H9 (cell line): ENCODE results near the gene PLPPR5. TPM values are rescaled to one million over a fixed set of nuclear protein-coding genes. Genes with fewer than 3 reads are reported as not detected.

ENCODE experiments used
- DNase-seq: peaks from one replicate; pipeline ENCODE4 v3.0.0-alpha.2; 2017
- H2AFZ ChIP-seq: one replicate; pipeline ENCODE4 v1.6.1; 2013; ENCODE audit warnings: mild to moderate bottlenecking, low read length, control low read depth, moderate library complexity
- H2AK5ac ChIP-seq: 2 replicates; pipeline ENCODE4 v1.6.1; 2013; ENCODE audit warnings: low read length, control low read depth, mixed read lengths; ENCODE audit not compliant: insufficient read length
- H2BK120ac ChIP-seq: one replicate; pipeline ENCODE4 v1.6.1; 2013; ENCODE audit warnings: low read depth, mild to moderate bottlenecking, low read length, control low read depth, inconsistent platforms; ENCODE audit not compliant: poor library complexity, severe bottlenecking
- H2BK12ac ChIP-seq: 2 replicates; pipeline ENCODE4 v1.6.1; 2013; ENCODE audit warnings: low read length, control low read depth, mixed read lengths, low read depth; ENCODE audit not compliant: insufficient read length
- H2BK15ac ChIP-seq: 2 replicates; pipeline ENCODE4 v1.6.1; 2013; ENCODE audit warnings: low read depth, low read length, control low read depth
- H2BK20ac ChIP-seq: one replicate; pipeline ENCODE4 v1.6.1; 2013; ENCODE audit warnings: low read depth, mild to moderate bottlenecking, low read length, control low read depth, inconsistent platforms; ENCODE audit not compliant: poor library complexity, severe bottlenecking
- H2BK5ac ChIP-seq: 2 replicates; pipeline ENCODE4 v1.6.1; 2013; ENCODE audit warnings: low read length, control low read depth, mixed read lengths; ENCODE audit not compliant: insufficient read length
- H3K14ac ChIP-seq: 2 replicates; pipeline ENCODE4 v1.6.1; 2013; ENCODE audit warnings: low read length, control low read depth; ENCODE audit not compliant: insufficient read depth
- H3K18ac ChIP-seq: 2 replicates; pipeline ENCODE4 v1.6.1; 2013; ENCODE audit warnings: low read depth, mild to moderate bottlenecking, mixed read lengths, low read length, control low read depth; ENCODE audit not compliant: insufficient read length
- H3K23ac ChIP-seq: 2 replicates; pipeline ENCODE4 v1.6.1; 2013; ENCODE audit warnings: low read length, control low read depth, mixed read lengths, low read depth; ENCODE audit not compliant: insufficient read length
- H3K23me2 ChIP-seq: 2 replicates; pipeline ENCODE4 v1.6.1; 2013; ENCODE audit warnings: low read depth, mild to moderate bottlenecking, mixed read lengths, low read length, control low read depth; ENCODE audit not compliant: insufficient read length, poor library complexity, severe bottlenecking
- H3K27ac ChIP-seq: 2 replicates; pipeline ENCODE4 v1.5.1; 2013; ENCODE audit warnings: low read length, control low read depth, mixed read lengths, low read depth; ENCODE audit not compliant: insufficient read length
- H3K27me3 ChIP-seq: 2 replicates; pipeline ENCODE4 v1.6.1; 2013; ENCODE audit warnings: low read length, control low read depth, inconsistent platforms; ENCODE audit not compliant: insufficient read depth
- H3K4ac ChIP-seq: 2 replicates; pipeline ENCODE4 v1.6.1; 2013; ENCODE audit warnings: low read depth, mild to moderate bottlenecking, control low read depth, inconsistent platforms, low read length, moderate library complexity
- H3K4me1 ChIP-seq: 2 replicates; pipeline ENCODE4 v1.6.1; 2013; ENCODE audit warnings: low read length, control low read depth, inconsistent platforms; ENCODE audit not compliant: insufficient read depth
- H3K4me2 ChIP-seq: 2 replicates; pipeline ENCODE4 v1.6.1; 2013; ENCODE audit warnings: low read length, control low read depth, mixed read lengths; ENCODE audit not compliant: insufficient read length, insufficient read depth
- H3K56ac ChIP-seq: 2 replicates; pipeline ENCODE4 v1.6.1; 2013; ENCODE audit warnings: low read depth, mild to moderate bottlenecking, mixed read lengths, low read length, control low read depth; ENCODE audit not compliant: insufficient read length
- H3K79me1 ChIP-seq: 2 replicates; pipeline ENCODE4 v1.6.1; 2013; ENCODE audit warnings: low read depth, mild to moderate bottlenecking, moderate library complexity, low read length, control low read depth, inconsistent platforms; ENCODE audit not compliant: insufficient read depth, poor library complexity, severe bottlenecking
- H3K79me2 ChIP-seq: 2 replicates; pipeline ENCODE4 v1.6.1; 2013; ENCODE audit warnings: low read length, control low read depth, inconsistent platforms; ENCODE audit not compliant: insufficient read depth
- H3K9ac ChIP-seq: 2 replicates; pipeline ENCODE4 v1.6.1; 2013; ENCODE audit warnings: low read length, control low read depth, mixed read lengths; ENCODE audit not compliant: insufficient read length; ENCODE audit errors: extremely low read depth
- H3K9me3 ChIP-seq: one replicate; pipeline ENCODE4 v1.6.1; 2013; ENCODE audit warnings: low read depth, low read length, inconsistent platforms; ENCODE audit not compliant: control insufficient read depth
- H3T11ph ChIP-seq: one replicate; pipeline ENCODE4 v1.6.1; 2013; ENCODE audit warnings: mild to moderate bottlenecking, low read length, control low read depth, inconsistent platforms
- H4K20me1 ChIP-seq: one replicate; pipeline ENCODE4 v1.6.1; 2013; ENCODE audit not compliant: control insufficient read depth, insufficient read length, insufficient read depth
- H4K5ac ChIP-seq: 2 replicates; pipeline ENCODE4 v1.6.1; 2013; ENCODE audit warnings: low read depth, mild to moderate bottlenecking, mixed read lengths, low read length, control low read depth; ENCODE audit not compliant: insufficient read length
- H4K8ac ChIP-seq: replicated peaks from 2 replicates; pipeline ENCODE4 v1.6.1; 2013; ENCODE audit warnings: low read length, control low read depth, mixed read lengths, low read depth; ENCODE audit not compliant: insufficient read length
- H4K91ac ChIP-seq: 2 replicates; pipeline ENCODE4 v1.6.1; 2013; ENCODE audit warnings: low read depth, mild to moderate bottlenecking, moderate library complexity, mixed read lengths, low read length, control low read depth; ENCODE audit not compliant: insufficient read length
- H3K27ac Mint-ChIP-seq, 3 experiments: 2 replicates in 2 of 3; 3 replicates in 1 of 3; pipeline ENCODE4 v1.8.0; 2020 to 2021; ENCODE audit warnings: mixed read lengths in 3 of 3, mild to moderate bottlenecking in 1 of 3, moderate library complexity in 1 of 3
- H3K27me3 Mint-ChIP-seq: 2 replicates; pipeline ENCODE4 v1.8.0; 2021; ENCODE audit warnings: low read depth, mild to moderate bottlenecking, moderate library complexity, mixed read lengths
- H3K36me3 Mint-ChIP-seq, 3 experiments: 2 replicates in 2 of 3; 3 replicates in 1 of 3; pipeline ENCODE4 v1.8.0; 2020 to 2021; ENCODE audit warnings: low read depth in 3 of 3, mixed read lengths in 3 of 3; ENCODE audit not compliant: insufficient read depth in 1 of 3
- H3K4me1 Mint-ChIP-seq, 2 experiments: 2 replicates each; pipeline ENCODE4 v1.8.0; 2020; ENCODE audit warnings: mixed read lengths in 2 of 2
- H3K4me3 Mint-ChIP-seq, 2 experiments: 2 replicates in 1 of 2; 3 replicates in 1 of 2; pipeline ENCODE4 v1.8.0; 2020 to 2021; ENCODE audit warnings: mild to moderate bottlenecking in 2 of 2, mixed read lengths in 2 of 2, moderate library complexity in 1 of 2
- H3K9me3 Mint-ChIP-seq, 2 experiments: 2 replicates in 1 of 2; 3 replicates in 1 of 2; pipeline ENCODE4 v1.8.0; 2020; ENCODE audit warnings: mild to moderate bottlenecking in 2 of 2, mixed read lengths in 2 of 2, moderate library complexity in 1 of 2
- CTCF ChIP-seq: fragments of 200-600 bp; sonication (generic); conservative IDR thresholded peaks from 3 replicates; pipeline ENCODE4 v1.8.0; 2021; ENCODE audit warnings: antibody characterized with exemption, mild to moderate bottlenecking
- WGBS: extraction: QIAGEN DNeasy Blood & Tissue Kit; methylation state at CpG from one replicate; pipeline ENCODE4 v1.1.7; 2013; ENCODE audit warnings: missing lambda C conversion rate, low lambda C conversion rate, mixed read lengths; ENCODE audit not compliant: insufficient read length; ENCODE audit errors: extremely low coverage; 5-methylcytosine and 5-hydroxymethylcytosine counted together
- total RNA-seq: library from RNA; stranded (reverse); gene quantifications from 2 replicates; pipeline ENCODE4 v1.2.1, GENCODE V29; 2021

PLPPR5 gene
- total RNA-seq, 1 experiment from 2014 or later = 1.4 TPM

- Histone ChIP-seq H3K56ac (no peak overlapping the region), H2BK20ac (no peak overlapping the region), H4K20me1 (no peaks in the 10 kb centered on the region), H3K9ac (no peak overlapping the region), H3K9me3 (no peaks in the 10 kb centered on the region), H4K8ac (no peak overlapping the region), H2BK5ac (no peak overlapping the region), H2AK5ac (no peak overlapping the region), H4K5ac (no peak overlapping the region), H2BK15ac (no peak overlapping the region), H2BK120ac (no peak overlapping the region), H3K4me1 (no peaks in the 10 kb centered on the region; the same call in 1 of the 2 replicates), H3K18ac (no peak overlapping the region), H3K79me1 (no peaks in the 10 kb centered on the region), H3K79me2 (no peaks in the 10 kb centered on the region), H3K23me2 (no peaks in the 10 kb centered on the region), H3K4me2 (no peak overlapping the region), H3K27ac (no peak overlapping the region), H3K27me3 (no peaks in the 10 kb centered on the region), H2BK12ac (no peak overlapping the region), H4K91ac (no peak overlapping the region), H3T11ph (no peak overlapping the region), H3K14ac (no peak overlapping the region), H3K4ac (no peak overlapping the region), H3K23ac (no peak overlapping the region), H2AFZ (no peak overlapping the region)
- no peak for DNase-seq
- Mint-ChIP-seq H3K4me1 (peaks cover 30 to 41% of the 10 kb centered on the region in 2 experiments), H3K36me3 (no peaks in the 10 kb centered on the region; a peak in 1 of 7 replicates), H3K9me3 (no peaks in the 10 kb centered on the region), H3K27me3 (no peaks in the 10 kb centered on the region), H3K4me3 (no peak overlapping the region), H3K27ac (no peak overlapping the region)
- no CpG with 5 or more reads among the region's 3 CpGs for WGBS
- no peak for TF ChIP-seq CTCF
These were observed 39.3 kb downstream of the PLPPR5 start for GRCh38 chr1:98965394-98965793.
